HG03354 (cell line): ENCODE measurements around the gene SUCLG2.

Source experiments
- ATAC-seq: cut with Tn5 transposase; IDR thresholded peaks from one replicate; pipeline ENCODE4 v1.9.1; 2021; ENCODE audit warnings: mild to moderate bottlenecking; ENCODE audit not compliant: unreplicated experiment, poor library complexity, severe bottlenecking

Gene SUCLG2

GRCh38 chr3:67474311-67474710 is 180.1 kb downstream of the SUCLG2 start:
- ATAC-seq, result no peak

DNA sequence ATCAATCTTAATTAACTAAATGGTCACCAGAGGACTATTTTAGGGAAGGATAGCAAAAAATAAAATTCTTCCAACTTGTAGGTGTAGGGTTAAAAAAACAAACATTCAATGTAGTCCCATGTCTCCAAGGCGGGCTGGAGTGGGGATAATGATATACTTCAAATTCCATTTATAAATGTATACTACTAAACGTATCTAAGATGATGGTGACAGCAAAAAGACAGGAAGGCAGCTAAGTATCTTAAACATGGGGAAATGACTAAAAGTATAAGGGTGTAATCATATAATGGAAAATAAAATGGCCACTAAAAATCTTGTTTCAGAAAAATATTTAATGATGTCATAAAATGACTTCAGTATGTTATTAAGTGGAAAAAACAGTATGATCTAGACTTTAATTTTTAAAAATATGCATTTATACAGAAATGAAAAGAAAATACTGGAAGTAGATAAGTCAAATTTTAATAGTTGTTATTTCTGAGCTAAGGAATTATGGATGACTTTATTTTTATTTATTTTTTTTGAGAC is 181.7 kb downstream of the SUCLG2 start:
- ATAC-seq, result no peak

GRCh38 chr3:67470207-67470606 is 184.2 kb downstream of the SUCLG2 start:
- no peak for ATAC-seq

- no peak for ATAC-seq
These were observed 185.9 kb downstream of the SUCLG2 start for GRCh38 chr3:67468511-67468910.

- no peak for ATAC-seq
These were observed 190.8 kb downstream of the SUCLG2 start for GRCh38 chr3:67463656-67464055.

DNA sequence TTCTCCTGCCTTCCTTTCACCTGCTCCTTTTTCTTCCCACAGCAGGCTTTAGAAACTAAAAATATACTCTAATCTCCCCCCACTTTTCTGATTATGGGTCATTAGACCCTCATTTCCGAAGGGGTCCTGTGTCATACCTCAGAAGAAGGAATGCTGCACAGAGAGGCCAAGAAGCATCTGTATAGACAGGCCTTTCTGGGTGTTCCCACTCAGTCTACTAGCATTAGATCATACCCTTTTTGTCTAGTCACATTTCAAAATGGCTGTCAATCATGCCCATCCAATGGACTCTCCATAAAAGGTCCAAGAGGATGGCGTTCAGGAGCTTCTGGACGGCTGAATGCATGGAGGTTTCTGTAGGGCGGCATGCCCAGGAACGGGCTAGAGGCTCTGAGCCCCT is 192.2 kb downstream of the SUCLG2 start:
- no peak for ATAC-seq

DNA sequence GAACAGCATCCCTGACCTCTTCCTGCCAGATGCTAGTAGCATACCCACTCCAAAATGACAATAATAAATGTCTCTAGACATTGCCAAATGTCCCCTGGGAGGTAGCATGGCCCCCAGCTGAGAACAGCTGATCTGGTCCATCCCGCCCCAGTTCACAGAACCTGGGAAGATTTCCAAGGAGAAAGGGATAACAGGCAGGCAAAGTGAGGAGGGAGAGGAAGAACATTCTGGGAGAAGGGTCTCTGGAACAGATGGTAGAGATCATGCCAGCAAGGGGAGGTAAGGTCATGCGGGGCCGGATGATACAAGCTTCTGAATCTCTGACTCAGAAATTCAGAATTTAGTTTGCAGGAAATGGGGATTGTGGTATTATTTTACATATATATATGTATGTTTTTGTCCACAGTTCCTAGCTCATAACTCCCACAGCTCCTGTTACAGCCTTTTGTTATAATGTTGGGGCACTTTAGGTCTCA is 192.7 kb downstream of the SUCLG2 start:
- no peak for ATAC-seq

- no peak for ATAC-seq
These were observed 193.4 kb downstream of the SUCLG2 start for GRCh38 chr3:67460841-67461510.

DNA sequence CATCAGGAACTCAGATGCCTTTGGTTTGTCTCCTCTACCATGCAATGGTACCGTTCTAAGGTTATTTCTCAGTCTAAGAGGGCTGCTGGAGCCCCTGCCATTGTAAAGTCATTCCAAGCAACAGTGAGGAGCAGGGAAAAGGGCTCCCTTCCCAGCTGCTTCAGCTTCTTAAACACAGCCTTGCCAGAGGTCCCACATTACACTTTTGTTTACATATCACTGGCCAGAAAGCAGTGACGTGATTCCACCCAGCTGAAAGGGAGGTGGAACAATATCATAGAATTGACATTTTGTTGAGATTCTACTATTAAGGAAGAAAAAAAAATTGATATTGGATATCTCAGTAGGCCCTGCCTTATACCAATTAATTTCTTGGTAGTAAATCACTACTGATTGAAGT is 194.6 kb downstream of the SUCLG2 start:
- ATAC-seq, result no peak

GRCh38 chr3:67458896-67459530 is 195.4 kb downstream of the SUCLG2 start:
- no peak for ATAC-seq

DNA sequence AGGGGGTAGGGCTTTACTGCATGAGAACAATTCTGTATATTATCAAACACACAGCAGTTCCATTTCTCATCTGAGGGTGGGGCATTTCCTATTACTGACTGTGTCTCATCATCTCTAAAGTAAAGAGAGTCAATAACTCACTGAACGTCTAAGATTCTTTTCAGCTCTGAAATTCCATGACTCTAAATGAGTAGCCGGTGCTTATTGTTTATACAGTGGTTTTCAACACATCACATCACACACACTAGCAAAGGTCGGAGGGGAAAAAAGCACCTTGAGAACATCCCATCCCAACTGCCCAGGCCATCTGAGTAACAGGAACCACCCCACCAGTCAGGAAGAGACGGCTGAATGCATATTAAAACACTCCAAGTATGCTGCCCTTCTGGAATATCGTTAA is 196.0 kb downstream of the SUCLG2 start:
- no peak for ATAC-seq

DNA sequence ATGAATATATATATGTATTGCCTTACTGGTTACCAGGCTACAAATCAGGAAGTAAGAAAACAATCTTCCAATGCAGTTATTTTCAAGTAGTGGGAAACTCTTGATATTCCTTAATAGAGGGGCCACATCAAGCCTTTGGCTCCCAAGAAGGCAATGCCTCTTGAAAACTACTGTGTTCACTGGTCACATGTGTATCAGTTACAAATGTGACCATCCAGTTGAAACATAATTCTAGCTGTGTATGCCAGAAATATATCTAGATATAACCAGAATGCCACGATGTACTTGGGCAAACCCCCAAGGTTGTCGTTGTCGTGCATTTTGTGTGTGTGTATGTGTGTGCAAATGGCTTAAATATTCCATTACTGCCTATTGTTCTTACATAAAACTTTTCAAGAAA is 200.8 kb downstream of the SUCLG2 start:
- no peak for ATAC-seq

GRCh38 chr3:67450153-67450552 is 204.3 kb downstream of the SUCLG2 start:
- ATAC-seq, result no peak

DNA sequence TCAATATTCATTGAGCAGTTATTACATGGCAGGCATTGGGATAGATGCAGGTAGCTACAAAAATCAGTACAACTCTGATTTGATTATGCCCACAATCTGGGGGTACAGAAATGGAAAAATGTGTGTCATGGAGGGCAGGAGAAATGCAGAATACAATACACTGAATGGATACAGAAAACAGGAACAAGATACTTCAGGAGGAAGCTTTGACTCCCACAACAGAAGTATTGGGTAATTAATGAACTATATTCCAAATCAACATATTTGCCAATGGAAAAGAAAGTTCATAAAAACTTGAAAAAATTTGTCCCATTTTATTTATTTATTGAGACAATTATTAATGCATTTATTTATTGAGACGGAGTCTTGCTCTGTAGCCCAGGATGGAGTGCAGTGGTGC is 207.0 kb downstream of the SUCLG2 start:
- ATAC-seq, result no peak

- no peak for ATAC-seq
These were observed 216.6 kb downstream of the SUCLG2 start for GRCh38 chr3:67437789-67438188.

DNA sequence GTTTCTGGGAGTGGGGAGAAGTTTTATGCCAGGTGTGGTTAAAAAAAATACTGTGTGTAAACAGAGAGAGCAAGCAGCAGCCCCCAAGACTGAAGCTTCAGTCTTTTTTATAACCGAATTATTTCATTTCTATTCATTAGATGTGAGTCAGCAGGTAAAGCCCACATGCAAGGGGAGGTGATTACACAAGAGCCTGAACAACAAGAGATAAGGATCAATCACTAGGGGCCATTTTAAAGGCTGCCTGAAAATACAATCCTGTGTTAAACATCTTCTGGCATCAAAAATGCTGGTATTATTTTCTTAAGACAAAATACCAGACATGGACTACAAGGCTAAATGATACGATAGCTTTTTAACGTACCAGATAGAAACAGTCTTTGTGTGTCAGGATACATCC is 217.3 kb downstream of the SUCLG2 start:
- no peak for ATAC-seq

DNA sequence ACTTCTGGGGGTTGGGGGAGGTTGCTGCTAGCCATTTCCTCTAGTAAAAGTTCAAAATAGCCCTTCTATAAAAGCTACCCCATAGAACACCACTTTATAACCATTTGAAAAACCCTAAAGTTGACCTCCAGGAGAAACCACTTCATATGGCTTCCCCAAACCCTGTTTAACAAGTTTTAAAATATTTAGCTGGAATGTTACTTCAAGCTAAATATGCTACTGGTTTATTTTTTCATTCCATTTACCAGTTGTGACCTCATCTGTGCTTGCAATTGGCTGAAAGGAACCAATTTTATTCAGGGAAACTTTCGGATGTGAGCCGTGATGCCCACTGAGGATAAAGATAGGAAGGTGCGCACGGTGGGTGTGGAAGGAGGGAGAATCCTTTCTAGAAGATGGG is 221.3 kb downstream of the SUCLG2 start:
- ATAC-seq, result no peak

DNA sequence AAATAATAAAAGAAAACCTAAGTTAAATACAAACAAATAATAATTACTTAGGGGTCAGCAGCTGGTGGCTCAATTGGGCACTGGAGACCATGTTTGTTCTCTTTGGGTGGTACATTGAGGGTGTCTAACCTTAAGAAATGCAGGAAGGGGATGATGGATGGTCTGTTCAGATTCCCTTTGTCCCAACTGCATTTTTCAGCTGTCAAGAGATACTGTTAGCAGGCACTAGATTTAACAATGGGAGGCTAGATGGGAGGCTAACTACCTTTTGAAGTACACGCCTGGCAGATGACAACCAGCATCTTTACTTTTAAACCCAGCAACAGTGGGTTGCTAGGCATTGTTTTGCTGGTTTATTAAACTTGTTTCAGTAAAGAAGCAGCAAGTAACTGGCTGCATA is 222.5 kb downstream of the SUCLG2 start:
- no peak for ATAC-seq

DNA sequence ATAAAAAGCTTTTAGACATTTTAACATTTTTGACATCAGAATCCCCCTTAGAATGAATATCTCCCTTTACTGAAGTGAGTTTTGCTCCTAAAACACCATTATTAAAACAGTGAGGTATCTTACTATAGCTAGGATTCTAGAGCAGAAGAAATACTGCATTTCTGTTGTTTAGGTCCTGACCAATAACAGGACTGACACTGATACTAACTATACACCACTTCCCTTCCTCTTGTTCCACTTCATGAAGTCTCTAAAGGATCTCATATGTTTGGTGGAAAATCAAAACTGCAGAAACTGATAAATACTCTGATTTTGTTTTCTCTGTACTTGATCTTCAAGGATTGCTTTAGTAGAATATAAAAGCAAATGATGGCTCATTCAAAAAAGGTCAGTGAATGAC is 230.7 kb downstream of the SUCLG2 start:
- no peak for ATAC-seq

DNA sequence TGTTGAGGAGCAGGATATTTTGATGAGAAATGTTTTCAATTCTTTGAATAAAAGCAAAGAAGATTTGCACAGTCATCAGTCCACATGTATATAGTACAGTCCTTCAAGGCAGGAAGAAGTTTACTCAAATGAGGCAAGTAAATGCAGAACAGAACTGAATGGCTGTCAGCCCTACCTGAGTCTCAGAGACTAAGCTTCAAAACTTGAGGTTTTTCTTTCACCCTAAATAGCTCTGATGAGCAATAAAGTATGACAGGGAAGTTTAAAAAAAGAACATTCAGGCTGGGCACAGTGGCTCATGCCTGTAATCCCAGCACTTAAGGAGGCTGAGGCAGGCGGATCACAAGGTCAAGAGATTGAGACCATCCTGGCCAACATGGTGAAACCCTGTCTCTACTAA is 232.5 kb downstream of the SUCLG2 start:
- no peak for ATAC-seq

- ATAC-seq, result no peak
These were observed 234.6 kb downstream of the SUCLG2 start for GRCh38 chr3:67419779-67420178.

- ATAC-seq, result no peak
These were observed 235.2 kb downstream of the SUCLG2 start for GRCh38 chr3:67419218-67419529.
